HG03432 (cell line): ENCODE measurements around the gene TRIM34.
"Not testable (repeated sequence)": the region's sequence is repeated elsewhere in the genome, so short reads cannot be mapped to it uniquely, and the experiment has no call there.

ENCODE experiments used
- ATAC-seq: cut with Tn5 transposase; IDR thresholded peaks from one replicate; pipeline ENCODE4 v1.9.1; 2021; ENCODE audit warnings: mild to moderate bottlenecking, moderate library complexity; ENCODE audit not compliant: unreplicated experiment

Gene TRIM34

DNA sequence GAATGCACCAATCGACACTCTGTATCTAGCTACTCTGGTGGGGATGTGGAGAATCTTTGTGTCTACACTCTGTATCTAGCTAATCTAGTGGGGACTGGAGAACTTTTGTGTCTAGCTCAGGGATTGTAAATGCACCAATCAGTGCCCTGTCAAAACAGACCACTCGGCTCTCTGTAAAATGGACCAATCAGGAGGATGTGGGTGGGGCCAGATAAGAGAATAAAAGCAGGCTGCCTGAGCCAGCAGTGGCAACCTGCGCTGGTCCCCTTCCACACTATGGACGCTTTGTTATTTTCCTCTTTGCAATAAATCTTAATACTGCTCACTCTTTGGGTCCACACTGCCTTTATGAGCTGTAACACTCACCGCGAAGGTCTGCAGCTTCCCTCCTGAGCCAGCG lies 58.8 kb downstream of the TRIM34 start:
- not testable (repeated sequence) for ATAC-seq

DNA sequence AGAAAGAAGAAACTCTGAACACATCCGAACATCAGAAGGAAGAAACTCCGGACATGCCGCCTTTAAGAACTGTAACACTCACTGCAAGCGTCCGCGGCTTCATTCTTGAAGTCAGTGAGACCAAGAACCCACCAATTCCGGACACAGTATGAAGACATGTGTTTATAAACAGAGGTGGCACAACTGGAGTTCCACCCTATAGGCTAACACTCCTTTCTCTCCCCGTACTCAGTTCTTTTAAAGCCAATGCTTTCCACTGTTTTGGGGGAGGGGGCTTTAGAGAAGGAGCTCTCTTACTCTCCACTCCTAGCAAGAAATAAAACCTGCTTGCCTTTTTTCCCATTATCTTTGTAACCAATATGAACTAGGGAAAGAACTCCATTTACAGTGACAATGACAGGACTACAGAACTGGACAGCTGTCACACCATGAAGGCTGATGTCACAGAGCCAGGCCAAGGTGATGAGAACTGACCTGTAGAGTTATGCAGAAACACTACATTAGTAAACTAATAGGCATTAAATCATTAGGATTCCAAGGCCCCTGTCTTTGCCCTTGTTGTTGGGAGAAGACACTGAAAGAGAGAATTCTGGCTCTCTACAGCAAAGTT lies 59.3 kb downstream of the TRIM34 start:
- peak; percentile 13 for ATAC-seq

DNA sequence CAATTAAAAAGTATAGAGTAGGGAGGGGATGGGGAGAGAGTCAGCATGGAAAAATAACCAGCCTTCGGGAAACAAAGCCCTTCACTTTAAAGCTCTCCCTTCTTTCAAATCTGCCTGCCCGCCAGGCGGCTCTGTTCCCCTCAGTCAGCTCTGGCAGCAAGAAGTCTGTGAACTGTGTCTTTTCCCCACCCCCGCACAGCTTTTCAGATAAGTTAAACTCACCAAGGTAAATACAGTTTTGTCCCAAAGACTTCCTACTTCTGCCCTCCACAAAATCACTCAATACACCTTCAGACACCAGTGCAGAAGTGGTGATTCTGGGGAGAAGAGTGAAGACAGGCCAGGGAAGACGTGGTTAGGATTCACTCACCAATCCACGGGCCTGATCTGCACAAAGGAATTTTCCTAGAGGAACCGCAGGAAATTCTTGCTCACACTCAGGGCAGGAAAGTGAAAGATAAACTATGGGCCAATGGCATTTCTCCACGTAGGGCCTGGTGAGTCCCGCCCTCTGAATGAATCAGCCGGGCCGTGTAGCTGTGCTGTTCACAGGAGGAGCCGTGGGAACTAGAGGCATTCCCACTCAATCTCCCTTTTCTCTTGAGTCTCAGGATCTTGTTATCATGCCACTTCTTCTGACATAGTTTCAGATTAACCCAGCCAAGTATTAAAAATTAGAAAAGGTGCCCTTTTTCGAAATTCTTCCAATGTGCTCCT lies 60.0 kb downstream of the TRIM34 start, which contains the start of gene TRIM5:
TSS of gene TRIM5 (minus strand) at position 429 of the 717 bp plus-strand sequence. CDS start 4,897 bp downstream, outside the sequence.
- ATAC-seq: peak; percentile 81

DNA sequence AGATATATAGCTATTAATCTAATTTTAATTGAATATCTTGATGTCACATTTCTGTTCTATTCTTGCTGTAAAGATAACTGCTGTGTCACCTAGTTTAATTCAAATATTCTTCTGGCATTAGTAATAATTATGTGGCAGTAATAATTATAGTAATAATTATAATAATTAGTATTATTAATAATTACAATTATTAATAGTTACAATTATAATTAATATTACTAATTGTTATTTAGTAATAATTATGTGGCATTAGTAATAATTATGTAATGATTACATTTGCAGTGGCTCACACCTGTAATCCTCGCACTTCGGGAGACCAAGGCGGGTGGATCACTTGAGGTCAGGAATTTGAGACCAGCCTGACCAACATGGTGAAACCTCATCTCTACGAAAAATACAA lies 61.6 kb downstream of the TRIM34 start:
- ATAC-seq: no peak

DNA sequence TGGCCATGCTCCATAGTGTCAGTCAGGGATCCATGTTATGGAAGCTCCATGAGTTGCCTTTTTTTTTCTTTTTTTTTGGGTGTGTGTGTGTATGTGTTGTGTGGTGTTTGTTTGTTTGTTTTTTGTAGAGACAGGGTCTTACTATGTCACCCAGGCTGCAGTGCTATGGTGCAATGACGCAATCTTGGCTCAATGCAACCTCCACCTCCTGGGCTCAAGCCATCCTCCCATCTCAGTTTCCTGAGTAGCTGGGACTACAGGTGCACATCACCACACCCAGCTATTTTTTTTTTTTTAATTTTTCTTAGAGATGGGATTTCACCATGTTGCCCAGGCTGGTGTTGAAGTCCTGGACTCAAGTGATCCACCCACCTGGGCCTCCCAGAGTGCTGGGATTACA lies 63.7 kb downstream of the TRIM34 start:
- no peak for ATAC-seq

DNA sequence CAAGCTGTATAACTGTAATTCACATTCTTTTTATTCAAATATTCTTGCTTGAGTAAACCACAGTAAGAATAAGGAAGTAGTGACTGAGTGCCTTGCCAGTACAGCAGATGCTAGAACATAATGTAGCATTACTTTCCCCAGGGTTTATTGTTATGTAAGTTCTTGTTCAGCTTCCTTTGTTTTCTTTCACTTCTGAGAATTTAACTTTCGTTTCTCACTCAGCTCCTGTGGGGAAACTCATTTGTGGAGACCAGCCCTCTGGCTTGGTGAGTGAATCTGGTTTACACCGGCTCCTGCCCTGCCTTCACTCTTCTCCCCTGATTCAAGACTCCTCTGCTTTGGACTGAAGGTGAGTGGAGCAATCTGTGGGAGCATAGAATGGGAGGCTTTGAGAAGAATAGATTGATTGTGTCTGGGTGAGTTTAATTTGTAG lies 64.8 kb downstream of the TRIM34 start, which contains the start of gene TRIM22:
TSS of gene TRIM22 (plus strand) at position 240 of the 433 bp plus-strand sequence. CDS start 6,443 bp downstream, outside the sequence.
- peak; percentile 75 for ATAC-seq

DNA sequence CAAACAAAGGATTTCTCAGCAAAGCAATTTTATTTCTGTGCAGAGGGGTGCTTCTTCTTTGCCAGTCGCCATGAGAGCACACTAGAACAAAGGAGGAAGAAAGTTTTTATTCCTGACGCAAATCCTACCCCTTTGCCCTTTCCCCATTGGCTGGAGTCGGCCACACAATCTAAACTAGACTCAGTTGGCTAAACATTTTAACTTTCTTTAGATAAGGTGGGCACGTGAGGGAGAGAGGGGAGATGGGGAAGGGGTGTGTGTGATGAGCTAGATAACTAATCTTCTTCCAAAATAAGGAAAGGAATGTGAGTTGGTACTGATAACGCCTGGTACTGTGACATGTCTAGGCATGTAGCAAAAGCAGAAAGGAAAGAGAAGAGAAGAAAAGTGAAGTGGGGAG lies 65.4 kb downstream of the TRIM34 start:
- ATAC-seq: no peak

DNA sequence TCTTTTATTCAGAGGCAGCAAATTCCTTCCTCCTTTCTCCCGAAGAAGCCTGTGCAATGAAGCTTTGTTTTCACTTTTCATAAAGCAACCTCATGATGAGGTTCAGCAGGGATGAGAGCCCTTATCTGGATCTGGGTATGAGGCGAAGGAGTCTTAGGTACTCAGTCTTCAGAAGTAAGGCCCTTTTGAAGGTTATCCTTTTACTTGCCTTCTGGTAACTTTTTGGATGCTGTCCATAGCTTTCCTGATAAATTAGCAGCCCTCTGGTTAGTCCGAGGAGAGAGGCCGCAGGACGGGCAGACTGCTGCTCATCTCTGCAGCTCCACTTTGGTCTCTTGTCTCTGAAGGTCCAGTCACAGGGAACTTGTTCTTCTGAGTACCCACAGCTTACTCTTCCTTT lies 65.9 kb downstream of the TRIM34 start:
- ATAC-seq: no peak

DNA sequence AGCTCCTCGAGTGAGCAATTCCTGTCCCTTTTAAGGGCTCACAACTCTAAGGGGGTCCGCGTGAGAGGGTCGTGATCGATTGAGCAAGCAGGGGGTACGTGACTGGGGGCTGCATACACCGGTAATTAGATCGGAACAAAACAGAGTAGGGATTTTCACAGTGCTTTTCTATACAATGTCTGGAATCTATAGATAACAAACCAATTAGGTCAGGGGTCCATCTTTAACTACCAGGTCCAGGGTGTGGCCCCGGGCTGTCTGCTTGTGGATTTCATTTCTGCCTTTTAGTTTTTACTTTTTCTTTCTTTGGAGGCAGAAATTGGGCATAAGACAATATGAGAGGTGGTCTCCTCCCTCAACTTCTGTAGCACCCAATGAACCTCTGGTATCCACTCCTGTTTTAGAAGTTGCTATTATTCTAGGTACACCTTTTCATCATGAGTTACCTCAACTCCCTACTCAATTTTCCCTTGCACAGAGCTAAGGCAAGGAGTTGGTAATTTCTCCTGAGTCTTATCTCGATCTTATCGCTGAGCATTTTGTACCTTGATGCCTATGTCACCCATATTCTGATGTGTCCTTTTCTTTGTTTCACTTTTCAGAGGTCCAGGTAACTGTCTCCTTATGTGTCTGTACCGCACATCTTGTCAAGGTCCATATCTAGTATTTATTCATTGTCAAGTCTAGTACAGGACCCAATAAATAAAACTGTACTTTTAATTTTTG lies 66.6 kb downstream of the TRIM34 start:
- not testable (repeated sequence) for ATAC-seq

DNA sequence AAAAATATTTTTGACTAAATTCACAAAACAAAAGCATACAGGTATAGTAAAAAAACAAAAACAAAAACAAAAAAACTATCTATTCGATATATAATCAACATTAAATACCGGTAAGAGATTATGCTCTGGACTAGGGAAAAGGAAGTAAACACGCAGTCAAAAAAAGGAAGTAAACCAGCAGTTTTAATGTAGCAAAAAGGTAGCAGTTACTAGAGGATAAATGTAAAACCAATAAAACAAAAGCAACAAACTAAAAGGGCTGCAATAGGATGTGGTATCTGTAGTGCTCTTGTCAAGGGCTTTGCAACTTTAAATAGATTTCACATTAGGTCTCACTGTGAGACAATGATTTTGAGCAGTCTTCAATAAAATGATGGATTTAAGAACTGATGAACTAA lies 67.2 kb downstream of the TRIM34 start:
- ATAC-seq: no peak
